Rectal smooth muscle tissue (tissue), 1 donor: ENCODE data around the gene LRRC8E.

ENCODE experiments used
- H3K27ac ChIP-seq: one replicate; pipeline ENCODE4 v1.7.0; 2013; ENCODE audit warnings: low read depth, low read length, inconsistent platforms
- H3K27me3 ChIP-seq: one replicate; pipeline ENCODE4 v1.7.0; 2013; ENCODE audit warnings: low read length; ENCODE audit not compliant: control insufficient read depth, insufficient read depth
- H3K36me3 ChIP-seq: one replicate; pipeline ENCODE4 v1.7.0; 2013; ENCODE audit warnings: low read length; ENCODE audit not compliant: control insufficient read depth, insufficient read depth
- H3K4me1 ChIP-seq: one replicate; pipeline ENCODE4 v1.7.0; 2013; ENCODE audit warnings: low read length; ENCODE audit not compliant: control insufficient read depth, insufficient read depth
- H3K4me3 ChIP-seq: one replicate; pipeline ENCODE4 v1.7.0; 2013; ENCODE audit warnings: low read length
- H3K9ac ChIP-seq: one replicate; pipeline ENCODE4 v1.7.0; 2013; ENCODE audit warnings: low read length

The LRRC8E gene

GRCh38 chr19:7848779-7849457 lies 39.4 kb upstream of the LRRC8E start:
- no peak overlapping the region for H3K9ac ChIP-seq
- H3K4me3 ChIP-seq = no peak overlapping the region
- H3K27ac ChIP-seq = no peak overlapping the region
- H3K4me1 ChIP-seq = peaks cover 4% of the 10 kb centered on the region
- H3K27me3 ChIP-seq = no peaks in the 10 kb centered on the region
- no peaks in the 10 kb centered on the region for H3K36me3 ChIP-seq

- no peaks in the 10 kb centered on the region for H3K36me3 ChIP-seq
- no peak overlapping the region for H3K4me3 ChIP-seq
- H3K4me1 ChIP-seq = peaks cover 4% of the 10 kb centered on the region
- no peak overlapping the region for H3K9ac ChIP-seq
- H3K27ac ChIP-seq = no peak overlapping the region
- H3K27me3 ChIP-seq = no peaks in the 10 kb centered on the region
Measured at GRCh38 chr19:7849631-7849999, 38.7 kb upstream of the LRRC8E start.

GRCh38 chr19:7850000-7850813 lies 38.1 kb upstream of the LRRC8E start:
- Histone ChIP-seq H3K4me1 (peaks cover 4% of the 10 kb centered on the region), H3K9ac (no peak overlapping the region), H3K27ac (no peak overlapping the region), H3K27me3 (no peaks in the 10 kb centered on the region), H3K4me3 (no peak overlapping the region), H3K36me3 (no peaks in the 10 kb centered on the region)

- peaks cover 4% of the 10 kb centered on the region for H3K4me1 ChIP-seq
- no peak overlapping the region for H3K27ac ChIP-seq
- no peaks in the 10 kb centered on the region for H3K27me3 ChIP-seq
- no peak overlapping the region for H3K4me3 ChIP-seq
- H3K36me3 ChIP-seq = no peaks in the 10 kb centered on the region
- H3K9ac ChIP-seq = no peak overlapping the region
Measured at GRCh38 chr19:7850945-7851622, 37.2 kb upstream of the LRRC8E start.

GRCh38 chr19:7851623-7852500 lies 36.4 kb upstream of the LRRC8E start:
- H3K4me1 ChIP-seq = peaks cover 4% of the 10 kb centered on the region
- H3K4me3 ChIP-seq = no peak overlapping the region
- H3K36me3 ChIP-seq = no peaks in the 10 kb centered on the region
- no peak overlapping the region for H3K9ac ChIP-seq
- H3K27me3 ChIP-seq = no peaks in the 10 kb centered on the region
- H3K27ac ChIP-seq = no peak overlapping the region

GRCh38 chr19:7852851-7853769 lies 35.2 kb upstream of the LRRC8E start:
- Histone ChIP-seq H3K4me1 (peaks cover 4% of the 10 kb centered on the region), H3K27me3 (no peaks in the 10 kb centered on the region), H3K36me3 (no peaks in the 10 kb centered on the region), H3K27ac (no peak overlapping the region), H3K4me3 (peak overlapping the region; percentile 9), H3K9ac (no peak overlapping the region)

GRCh38 chr19:7853770-7854128 lies 34.6 kb upstream of the LRRC8E start:
- no peak overlapping the region for H3K27ac ChIP-seq
- peak overlapping the region; percentile 9 for H3K4me3 ChIP-seq
- H3K36me3 ChIP-seq = no peaks in the 10 kb centered on the region
- no peak overlapping the region for H3K9ac ChIP-seq
- H3K4me1 ChIP-seq = peaks cover 4% of the 10 kb centered on the region
- no peaks in the 10 kb centered on the region for H3K27me3 ChIP-seq

- Histone ChIP-seq H3K4me3 (no peak overlapping the region), H3K9ac (no peak overlapping the region), H3K4me1 (peaks cover 4% of the 10 kb centered on the region), H3K27ac (no peak overlapping the region), H3K27me3 (peaks cover 9% of the 10 kb centered on the region), H3K36me3 (no peaks in the 10 kb centered on the region)
Measured at GRCh38 chr19:7855426-7856108, 32.7 kb upstream of the LRRC8E start.

GRCh38 chr19:7856109-7856591 lies 32.2 kb upstream of the LRRC8E start:
- Histone ChIP-seq H3K27ac (no peak overlapping the region), H3K9ac (no peak overlapping the region), H3K36me3 (no peaks in the 10 kb centered on the region), H3K27me3 (peaks cover 14% of the 10 kb centered on the region), H3K4me3 (no peak overlapping the region), H3K4me1 (peaks cover 4% of the 10 kb centered on the region)

- H3K27ac ChIP-seq = no peak overlapping the region
- H3K27me3 ChIP-seq = peaks cover 19% of the 10 kb centered on the region
- no peaks in the 10 kb centered on the region for H3K36me3 ChIP-seq
- H3K4me3 ChIP-seq = no peak overlapping the region
- H3K4me1 ChIP-seq = peaks cover 5% of the 10 kb centered on the region
- no peak overlapping the region for H3K9ac ChIP-seq
Measured at GRCh38 chr19:7856679-7857663, 31.3 kb upstream of the LRRC8E start.
